Activated naive CD4-positive, alpha-beta T cell treated with anti-CD3 and anti-CD28 coated beads, Interleukin-2, amount 50 U/mL, for 16 hours (primary cell): Measurements from ENCODE around the gene CHST2.
A peak's percentile ranks its signal among the peaks of the same experiment; 100 is the strongest.

Source experiments
- DNase-seq: peaks from one replicate; pipeline ENCODE4 v3.0.0-alpha.2; 2020

Gene CHST2

GRCh38 chr3:143137435-143138036 lies 18.0 kb downstream of the CHST2 start:
- DNase-seq, result no peak

- no peak for DNase-seq
Observed at GRCh38 chr3:143138953-143139352, 19.4 kb downstream of the CHST2 start.

- DNase-seq, result no peak
Observed at GRCh38 chr3:143139762-143140161, 20.2 kb downstream of the CHST2 start.

GRCh38 chr3:143140550-143140949 lies 21.0 kb downstream of the CHST2 start:
- no peak for DNase-seq

- DNase-seq, result no peak
Observed at GRCh38 chr3:143142354-143142753, 22.8 kb downstream of the CHST2 start.

GRCh38 chr3:143145906-143146305 lies 26.3 kb downstream of the CHST2 start:
- DNase-seq, result no peak

- no peak for DNase-seq
Observed at GRCh38 chr3:143146486-143147274, 27.1 kb downstream of the CHST2 start.

- no peak for DNase-seq
Observed at GRCh38 chr3:143147707-143148106, 28.1 kb downstream of the CHST2 start.

GRCh38 chr3:143150071-143150470 lies 30.5 kb downstream of the CHST2 start:
- DNase-seq, result no peak

GRCh38 chr3:143151004-143151731 lies 31.6 kb downstream of the CHST2 start:
- no peak for DNase-seq

GRCh38 chr3:143152043-143152442 lies 32.5 kb downstream of the CHST2 start:
- DNase-seq, result no peak

- no peak for DNase-seq
Observed at GRCh38 chr3:143155756-143156155, 36.2 kb downstream of the CHST2 start.

- DNase-seq, result no peak
Observed at GRCh38 chr3:143158014-143158988, 38.7 kb downstream of the CHST2 start.

- no peak for DNase-seq
Observed at GRCh38 chr3:143160437-143160836, 40.9 kb downstream of the CHST2 start.

GRCh38 chr3:143163562-143164100 lies 44.1 kb downstream of the CHST2 start:
- DNase-seq, result no peak

GRCh38 chr3:143165211-143165610 lies 45.6 kb downstream of the CHST2 start:
- no peak for DNase-seq

- DNase-seq, result peak; percentile 28
Observed at GRCh38 chr3:143165612-143166285, 46.2 kb downstream of the CHST2 start.

- no peak for DNase-seq
Observed at GRCh38 chr3:143166376-143166775, 46.8 kb downstream of the CHST2 start.

GRCh38 chr3:143167969-143168854 lies 48.6 kb downstream of the CHST2 start:
- no peak for DNase-seq

GRCh38 chr3:143168855-143169192 lies 49.3 kb downstream of the CHST2 start:
- DNase-seq, result no peak

GRCh38 chr3:143170074-143170473 lies 50.5 kb downstream of the CHST2 start:
- DNase-seq, result no peak
